ENCODE data around the gene SSTR3.

SSTR3 gene

GRCh38 chr22:37214731-37215030 is 2.4 kb upstream of the SSTR3 start:
- no peak for DNase-seq (ENCODE audit: low read depth, low spot score)
- no peak overlapping the region for H3K4me3 ChIP-seq (ENCODE audit: low read depth, low read length)
- no peak for TF ChIP-seq CTCF (IDR thresholded peaks at IDR 0.05; ENCODE audit: low read depth, low read length)
- in situ Hi-C loops (cut with HindIII; ENCODE audit: low sequenced_read_pairs): no loop called here

GRCh38 chr22:37213941-37214730 is 1.9 kb upstream of the SSTR3 start:
- no peak for TF ChIP-seq CTCF (IDR thresholded peaks at IDR 0.05; ENCODE audit: low read depth, low read length)
- in situ Hi-C loops (cut with HindIII; ENCODE audit: low sequenced_read_pairs): no loop called here
- DNase-seq (ENCODE audit: low read depth, low spot score): no peak
- no peak overlapping the region for H3K4me3 ChIP-seq (ENCODE audit: low read depth, low read length)

GRCh38 chr22:37213218-37213855 is 1.1 kb upstream of the SSTR3 start:
- no peak for TF ChIP-seq CTCF (IDR thresholded peaks at IDR 0.05; ENCODE audit: low read depth, low read length)
- no peak overlapping the region for H3K4me3 ChIP-seq (ENCODE audit: low read depth, low read length)
- DNase-seq (ENCODE audit: low read depth, low spot score): no peak
- in situ Hi-C loops (cut with HindIII; ENCODE audit: low sequenced_read_pairs): no loop called here

GRCh38 chr22:37211866-37212173 is 457 bp downstream of the SSTR3 start:
- in situ Hi-C loops (cut with HindIII; ENCODE audit: low sequenced_read_pairs): no loop called here
- no peak for TF ChIP-seq CTCF (IDR thresholded peaks at IDR 0.05; ENCODE audit: low read depth, low read length)
- no peak for DNase-seq (ENCODE audit: low read depth, low spot score)
- H3K4me3 ChIP-seq (ENCODE audit: low read depth, low read length): no peak overlapping the region

DNA sequence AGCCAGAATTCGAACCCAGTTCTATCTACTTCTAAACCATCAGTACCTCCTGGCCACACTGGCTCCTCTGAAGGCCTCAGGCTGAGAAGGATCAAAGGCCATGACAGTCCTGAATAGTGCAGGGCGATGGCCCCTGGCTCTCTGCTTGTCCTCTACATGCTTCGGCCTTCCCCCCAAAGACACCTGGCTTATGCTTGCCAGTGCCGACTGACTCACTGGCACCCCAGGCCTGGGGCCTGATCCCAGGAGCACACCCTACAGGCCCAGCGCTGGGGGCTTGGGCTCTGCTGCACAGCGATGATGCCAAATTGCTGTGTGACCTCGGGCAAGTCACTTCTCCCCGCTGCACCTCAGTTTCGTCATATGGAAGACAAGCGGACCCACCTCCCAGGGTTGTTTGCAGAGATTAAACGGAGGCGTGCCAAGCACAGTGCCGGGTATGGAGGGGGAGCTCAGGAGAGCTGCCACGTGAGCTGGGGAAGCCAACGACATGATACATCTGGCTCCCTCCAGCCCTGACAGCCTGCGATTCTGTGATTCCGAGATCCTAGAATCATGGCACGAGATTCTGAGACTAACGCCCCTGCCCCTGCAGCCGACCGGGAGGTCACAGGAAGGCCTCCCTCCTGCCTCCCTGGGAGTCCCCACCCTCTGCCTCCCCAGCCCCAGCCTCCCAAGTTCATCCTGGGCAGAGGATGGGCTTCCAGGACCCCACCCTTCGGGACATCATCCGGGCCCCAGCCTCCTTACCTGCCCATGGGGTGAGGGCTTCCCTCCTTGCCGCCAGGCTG is 1.0 kb downstream of the SSTR3 start:
- in situ Hi-C loops (cut with HindIII; ENCODE audit: low sequenced_read_pairs): no loop called here

More for the DNA sequence above, 1.0 kb downstream of the SSTR3 start:
- no peak for TF ChIP-seq CTCF (IDR thresholded peaks at IDR 0.05; ENCODE audit: low read depth, low read length)
- no peak overlapping the region for H3K4me3 ChIP-seq (ENCODE audit: low read depth, low read length)
- DNase-seq (ENCODE audit: low read depth, low spot score): no peak

All from astrocyte of the spinal cord (primary cell).